HepG2 (cell line): Measurements from ENCODE around the gene FOXN3. TPM values are rescaled to one million over a fixed set of nuclear protein-coding genes. Genes with fewer than 3 reads are reported as not detected.
"Not testable (repeated sequence)": the region's sequence is repeated elsewhere in the genome, so short reads cannot be mapped to it uniquely, and the experiment has no call there.

Experiments used
- ATAC-seq: fragments of 200-7000 bp; cut with Tn5 transposase; 3 replicates; pipeline ENCODE4 v1.9.1; 2020; ENCODE audit warnings: mild to moderate bottlenecking, moderate library complexity
- BruUV-seq: library from RNA; stranded (reverse); fragments of 400-500 nt; replicated peaks from 2 replicates; lab custom pipeline; 2021; lab: Mats Ljungman, UMichigan
- CTCF ChIA-PET: fragments of 300-600 bp; formaldehyde crosslinking; extraction: SDS; loops from one replicate; lab custom pipeline; 2021; ENCODE audit warnings: low total read pairs, inconsistent platforms, low intra/inter-chr PET ratio; lab: Yijun Ruan, JAX
- POLR2A ChIA-PET: fragments of 350-600 bp; sonication (Branson Sonifier 250); formaldehyde crosslinking; loops from one replicate; lab custom pipeline; 2020; ENCODE audit warnings: antibody characterized with exemption, inconsistent platforms; lab: Yijun Ruan, JAX
- DNase-seq: peaks from one replicate; pipeline ENCODE4 v3.0.0-alpha.2; 2015; ENCODE audit warnings: low spot score
- FAIRE-seq: peaks from 3 replicates; lab custom pipeline; 2011; peaks lifted over from hg19 to GRCh38; lab: Jason Lieb, UNC
- H2AFZ ChIP-seq: one replicate; pipeline ENCODE4 v1.6.1; 2011; ENCODE audit warnings: low read length, inconsistent platforms
- H3K27ac ChIP-seq: fragments of 300-600 bp; 3 replicates; pipeline ENCODE4 v1.8.0; 2011; ENCODE audit warnings: mixed run types, mild to moderate bottlenecking, mixed read lengths, low read length, inconsistent platforms; ENCODE audit not compliant: insufficient read depth; ENCODE audit errors: extremely low read length
- H3K27me3 ChIP-seq, 2 experiments: fragments of 200-600 bp in 1 of 2; 2 replicates in 1 of 2; 3 replicates in 1 of 2; pipeline versions ENCODE4 v1.6.0 to v1.8.0; 2011; ENCODE audit warnings: low read length in 2 of 2, mild to moderate bottlenecking in 2 of 2, moderate library complexity in 2 of 2, inconsistent platforms in 1 of 2; ENCODE audit not compliant: insufficient read depth in 2 of 2, control insufficient read depth in 1 of 2
- H3K36me3 ChIP-seq, 2 experiments: fragments of 200-600 bp in 1 of 2; replicated peaks in 1 of 2; 2 replicates in 1 of 2; 3 replicates in 1 of 2; pipeline versions ENCODE4 v1.5.1 to v1.8.0; 2011; ENCODE audit warnings: low read length in 2 of 2, inconsistent platforms in 1 of 2; ENCODE audit not compliant: insufficient read depth in 2 of 2, control insufficient read depth in 1 of 2
- H3K4me1 ChIP-seq: 2 replicates; pipeline ENCODE4 v1.5.1; 2012; ENCODE audit warnings: low read length, inconsistent platforms; ENCODE audit not compliant: insufficient read depth
- H3K4me2 ChIP-seq: 2 replicates; pipeline ENCODE4 v1.6.0; 2011; ENCODE audit warnings: low read depth, low read length, inconsistent platforms
- H3K4me3 ChIP-seq, 3 experiments: fragments of 200-600 bp in 1 of 3; sonication (generic), shearing (Covaris generic) in 1 of 3; replicated peaks in 1 of 3; 2 replicates each; pipeline ENCODE4 v1.5.1; 2011 to 2016; ENCODE audit warnings: low read length in 3 of 3, inconsistent platforms in 2 of 3, low read depth in 2 of 3, mild to moderate bottlenecking in 2 of 3, control low read depth in 1 of 3, mixed read lengths in 1 of 3; ENCODE audit not compliant: insufficient read depth in 1 of 3
- H3K79me2 ChIP-seq: one replicate; pipeline ENCODE4 v1.6.1; 2011; ENCODE audit warnings: low read length, inconsistent platforms; ENCODE audit not compliant: insufficient read depth
- H3K9ac ChIP-seq: 2 replicates; pipeline ENCODE4 v1.6.0; 2011; ENCODE audit warnings: mild to moderate bottlenecking, low read depth, low read length, inconsistent platforms; ENCODE audit not compliant: insufficient read depth
- H3K9me3 ChIP-seq: 2 replicates; pipeline ENCODE4 v1.5.1; 2012; ENCODE audit warnings: mild to moderate bottlenecking, low read length
- H4K20me1 ChIP-seq: 2 replicates; pipeline ENCODE4 v1.6.0; 2011; ENCODE audit warnings: inconsistent platforms, mild to moderate bottlenecking, low read length, moderate library complexity; ENCODE audit not compliant: insufficient read depth
- ARID2 ChIP-seq: sonication (generic); formaldehyde crosslinking; IDR thresholded peaks from 2 replicates; pipeline ENCODE4 v1.8.1; 2022; ENCODE audit warnings: mild to moderate bottlenecking, missing genetic modification reagents, borderline replicate concordance
- CEBPB ChIP-seq: IDR thresholded peaks from 2 replicates; pipeline ENCODE4 v1.6.1; 2011; ENCODE audit warnings: low read depth, low read length, improper control_type of control experiment, borderline replicate concordance
- POLR2A ChIP-seq, 2 experiments: IDR thresholded peaks; 2 replicates each; pipeline ENCODE4 v1.6.1; 2011; ENCODE audit warnings: low read depth in 2 of 2, low read length in 2 of 2, mild to moderate bottlenecking in 1 of 2, moderate library complexity in 1 of 2; ENCODE audit not compliant: insufficient read depth in 1 of 2
- POLR2G ChIP-seq: fragments of 200-400 bp; formaldehyde crosslinking; IDR thresholded peaks from 2 replicates; pipeline ENCODE4 v1.6.1; 2018; ENCODE audit warnings: mild to moderate bottlenecking, low read depth, low read length, moderate library complexity
- RBM22 ChIP-seq: fragments of 200-400 bp; formaldehyde crosslinking; optimal IDR thresholded peaks from 2 replicates; pipeline ENCODE3; 2017; ENCODE audit warnings: mild to moderate bottlenecking, low read length, moderate library complexity
- ZC3H13 ChIP-seq: sonication (generic); formaldehyde crosslinking; IDR thresholded peaks from 2 replicates; pipeline ENCODE4 v1.8.1; 2023; ENCODE audit warnings: mild to moderate bottlenecking, missing genetic modification reagents, moderate library complexity
- ZNF563 ChIP-seq: sonication (generic); formaldehyde crosslinking; IDR thresholded peaks from 2 replicates; pipeline ENCODE4 v1.8.0; 2022; ENCODE audit warnings: mild to moderate bottlenecking, moderate library complexity, missing genetic modification reagents
- WGBS: methylation state at CpG from one replicate; pipeline ENCODE4 v1.1.6; 2017; ENCODE audit warnings: low lambda C conversion rate; 5-methylcytosine and 5-hydroxymethylcytosine counted together
- in situ Hi-C: cut with HindIII; loops from 2 replicates; pipeline ENCODE4 v1.10.0; 2017; ENCODE audit warnings: low pct_unique_long_range_greater_than_20kb; ENCODE audit not compliant: extremely low pct_ligation_motif_present
- intact Hi-C: fragments of 100-400 bp; cut with micrococcal nuclease; formaldehyde crosslinking; loops from one replicate; pipeline ENCODE4 v1.10.0; 2022; ENCODE audit not compliant: unreplicated experiment
- polyA plus RNA-seq, 8 experiments: library from polyadenylated mRNA; depleted of rRNA in 3 of 8; stranded (reverse) in 7 of 8; unstranded in 1 of 8; fragments of >200 nt; fragmentation: Illumina TruSeq in 4 of 8; extraction: Trizol in 4 of 8; gene quantifications; 2 replicates each; pipeline versions ENCODE4 v1.2.1 to v1.2.3, GENCODE V29; 2011 to 2016; ENCODE audit warnings: low read depth in 4 of 8, missing spikeins in 1 of 8, mixed read lengths in 1 of 8; ENCODE audit not compliant: insufficient read depth in 1 of 8
- total RNA-seq, 5 experiments: library from RNA; depleted of rRNA; stranded (reverse); fragments of >200 nt; fragmentation: Illumina TruSeq; extraction: Trizol; gene quantifications; 2 replicates each; pipeline ENCODE4 v1.2.3, GENCODE V29; 2016; ENCODE audit warnings: low read depth in 1 of 5

FOXN3 gene
- total and polyA plus RNA-seq, 2 of the 13 experiments (the other 11 are each of a cell fraction or from before 2014, with no cell fraction given): 32.4 to 70.2 TPM

DNA sequence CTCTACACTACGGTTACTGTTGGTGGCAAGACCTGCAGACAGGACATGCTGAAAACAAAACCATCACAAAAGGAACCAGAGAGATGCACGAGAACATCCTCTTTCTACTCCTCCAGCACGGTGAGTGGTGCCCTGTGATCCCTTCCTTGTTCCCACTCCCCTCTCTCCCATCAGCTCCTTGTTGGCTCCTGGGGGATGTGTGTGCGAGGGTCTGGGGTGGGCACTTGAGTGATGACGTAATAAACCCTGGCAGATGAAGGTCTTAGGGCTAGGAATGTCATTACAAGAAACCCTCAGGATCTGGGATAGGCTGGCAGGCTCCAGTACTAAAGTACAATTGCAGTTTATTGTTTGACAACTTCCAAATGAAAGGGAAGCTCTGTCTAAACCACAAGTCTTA lies 261.5 kb downstream of the FOXN3 start:
- Histone ChIP-seq H2AFZ (no peak overlapping the region), H4K20me1 (no peaks in the 10 kb centered on the region), H3K9me3 (no peaks in the 10 kb centered on the region), H3K79me2 (no peaks in the 10 kb centered on the region), H3K4me1 (peaks cover 4% of the 10 kb centered on the region; the same call in 1 of the 2 replicates), H3K9ac (no peak overlapping the region), H3K27me3 (no peaks in the 10 kb centered on the region), H3K36me3 (peaks cover 7 to 17% of the 10 kb centered on the region in 2 experiments; a peak in 4 of 5 replicates), H3K4me3 (no peak overlapping the region), H3K27ac (no peak overlapping the region), H3K4me2 (no peak overlapping the region)
- no TSS peak for BruUV-seq
- FAIRE-seq (no peak), ATAC-seq (no peak), DNase-seq (no peak)
- TF ChIP-seq POLR2G (peak; percentile 30; the same call in 1 of the 2 replicates), CEBPB (peak; percentile 17; the same call in 1 of the 2 replicates), POLR2A (IDR thresholded peaks at IDR 0.05; ENCODE audit: insufficient read depth in 1 of 2, low read depth in 2 of 2, low read length in 2 of 2) (peak in 1 of 2 experiments; percentile 36; a peak in 1 of 4 replicates), ZNF563 (CRISPR knock-in tag) (no peak), ARID2 (CRISPR knock-in tag) (no peak), ZC3H13 (CRISPR knock-in tag) (peak; percentile 46; the same call in 1 of the 2 replicates), RBM22 (peak; percentile 93)
- intact Hi-C loops (no loop called here), in situ Hi-C loops (no loop called here)
- 93% methylated on average over 5 of the region's 5 CpGs for WGBS
- CTCF ChIA-PET: no interaction called here
- POLR2A ChIA-PET: no interaction called here

DNA sequence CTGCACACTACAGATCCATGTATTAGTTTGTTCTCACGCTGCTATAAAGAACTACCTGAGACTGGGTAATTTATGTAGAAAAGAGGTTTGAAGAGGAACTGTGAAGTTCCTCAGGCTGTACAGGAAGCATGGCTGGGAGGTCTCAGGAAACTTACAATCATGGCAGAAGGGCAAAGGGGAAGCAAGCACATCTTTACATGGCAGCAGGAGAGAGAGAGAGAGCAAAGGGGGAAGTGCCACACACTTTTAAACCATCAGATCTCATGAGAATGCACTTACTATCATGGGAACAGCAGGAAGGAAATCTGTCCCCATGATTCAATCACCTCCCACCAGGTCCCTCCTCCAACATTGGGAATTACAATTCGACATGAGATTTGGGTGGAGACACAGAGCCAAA lies 265.3 kb downstream of the FOXN3 start:
- POLR2A ChIA-PET, CTCF ChIA-PET, H3K36me3 ChIP-seq, H2AFZ ChIP-seq, H3K4me2 ChIP-seq, intact Hi-C loops, FAIRE-seq, H3K79me2 ChIP-seq, in situ Hi-C loops, ATAC-seq, H3K9me3 ChIP-seq, H3K4me1 ChIP-seq, H4K20me1 ChIP-seq, H3K27ac ChIP-seq, H3K4me3 ChIP-seq, DNase-seq, H3K27me3 ChIP-seq, H3K9ac ChIP-seq, BruUV-seq: not testable (repeated sequence)
- 73% methylated on average over 2 of the region's 2 CpGs for WGBS
